HEK293 (cell line): ENCODE data around the gene LY6G5C.

Experiments
- KLF16 ChIP-seq: fragments of 450-650 bp; formaldehyde crosslinking; IDR thresholded peaks from 2 replicates; pipeline ENCODE4 v1.5.1; 2017; ENCODE audit warnings: missing biosample characterization, missing genetic modification characterization
- RBAK ChIP-seq: fragments of 450-650 bp; formaldehyde crosslinking; IDR thresholded peaks from 2 replicates; pipeline ENCODE4 v1.5.1; 2016; ENCODE audit warnings: missing biosample characterization, missing genetic modification characterization
- ZNF585B ChIP-seq: fragments of 450-650 bp; formaldehyde crosslinking; IDR thresholded peaks from 2 replicates; pipeline ENCODE4 v1.5.1; 2016; ENCODE audit warnings: missing biosample characterization, missing genetic modification characterization
- ZNF768 ChIP-seq: fragments of 450-650 bp; formaldehyde crosslinking; IDR thresholded peaks from 2 replicates; pipeline ENCODE4 v1.5.1; 2018; ENCODE audit warnings: missing biosample characterization, mild to moderate bottlenecking, missing genetic modification characterization
- TF ChIP-seq, protein P1 (sequence below): fragments of 450-650 bp; formaldehyde crosslinking; IDR thresholded peaks from 2 replicates; pipeline ENCODE4 v1.5.1; 2016; ENCODE audit warnings: missing biosample characterization, missing genetic modification characterization
- TF ChIP-seq, protein P2 (sequence below): fragments of 450-650 bp; formaldehyde crosslinking; IDR thresholded peaks from 2 replicates; pipeline ENCODE4 v1.5.1; 2016; ENCODE audit warnings: missing biosample characterization, missing genetic modification characterization
- TF ChIP-seq, protein P3 (sequence below): fragments of 450-650 bp; formaldehyde crosslinking; IDR thresholded peaks from 2 replicates; pipeline ENCODE4 v1.5.1; 2017; ENCODE audit warnings: missing biosample characterization, missing genetic modification characterization

DNA sequence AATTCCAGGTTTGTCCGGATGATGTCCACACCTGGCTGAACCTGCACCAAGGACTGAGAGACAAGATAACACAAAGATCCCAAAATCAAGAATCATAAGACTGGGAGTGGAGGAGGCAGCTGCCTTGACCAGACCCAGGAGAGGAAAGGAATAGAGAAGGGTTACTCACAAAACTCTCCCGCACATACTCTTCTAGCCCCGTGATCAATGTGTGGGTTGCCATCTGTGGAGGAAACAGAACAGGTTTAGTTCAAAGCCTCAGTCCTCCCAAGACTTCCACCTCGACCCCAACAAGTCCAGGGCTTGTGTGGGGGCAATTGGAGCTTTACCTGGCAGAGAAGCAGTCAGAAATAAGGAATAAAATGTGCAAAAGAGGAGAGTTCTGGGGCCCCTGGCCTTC, 39.5 kb downstream of the LY6G5C start:
- no peak for TF ChIP-seq ZNF585B (tag by site-specific recombination)
- no peak for TF ChIP-seq KLF16 (tag by site-specific recombination)
- TF ChIP-seq, protein P1, sequence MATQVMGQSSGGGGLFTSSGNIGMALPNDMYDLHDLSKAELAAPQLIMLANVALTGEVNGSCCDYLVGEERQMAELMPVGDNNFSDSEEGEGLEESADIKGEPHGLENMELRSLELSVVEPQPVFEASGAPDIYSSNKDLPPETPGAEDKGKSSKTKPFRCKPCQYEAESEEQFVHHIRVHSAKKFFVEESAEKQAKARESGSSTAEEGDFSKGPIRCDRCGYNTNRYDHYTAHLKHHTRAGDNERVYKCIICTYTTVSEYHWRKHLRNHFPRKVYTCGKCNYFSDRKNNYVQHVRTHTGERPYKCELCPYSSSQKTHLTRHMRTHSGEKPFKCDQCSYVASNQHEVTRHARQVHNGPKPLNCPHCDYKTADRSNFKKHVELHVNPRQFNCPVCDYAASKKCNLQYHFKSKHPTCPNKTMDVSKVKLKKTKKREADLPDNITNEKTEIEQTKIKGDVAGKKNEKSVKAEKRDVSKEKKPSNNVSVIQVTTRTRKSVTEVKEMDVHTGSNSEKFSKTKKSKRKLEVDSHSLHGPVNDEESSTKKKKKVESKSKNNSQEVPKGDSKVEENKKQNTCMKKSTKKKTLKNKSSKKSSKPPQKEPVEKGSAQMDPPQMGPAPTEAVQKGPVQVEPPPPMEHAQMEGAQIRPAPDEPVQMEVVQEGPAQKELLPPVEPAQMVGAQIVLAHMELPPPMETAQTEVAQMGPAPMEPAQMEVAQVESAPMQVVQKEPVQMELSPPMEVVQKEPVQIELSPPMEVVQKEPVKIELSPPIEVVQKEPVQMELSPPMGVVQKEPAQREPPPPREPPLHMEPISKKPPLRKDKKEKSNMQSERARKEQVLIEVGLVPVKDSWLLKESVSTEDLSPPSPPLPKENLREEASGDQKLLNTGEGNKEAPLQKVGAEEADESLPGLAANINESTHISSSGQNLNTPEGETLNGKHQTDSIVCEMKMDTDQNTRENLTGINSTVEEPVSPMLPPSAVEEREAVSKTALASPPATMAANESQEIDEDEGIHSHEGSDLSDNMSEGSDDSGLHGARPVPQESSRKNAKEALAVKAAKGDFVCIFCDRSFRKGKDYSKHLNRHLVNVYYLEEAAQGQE (tag by site-specific recombination) = no peak
- TF ChIP-seq ZNF768 = no peak
- TF ChIP-seq, protein P2, sequence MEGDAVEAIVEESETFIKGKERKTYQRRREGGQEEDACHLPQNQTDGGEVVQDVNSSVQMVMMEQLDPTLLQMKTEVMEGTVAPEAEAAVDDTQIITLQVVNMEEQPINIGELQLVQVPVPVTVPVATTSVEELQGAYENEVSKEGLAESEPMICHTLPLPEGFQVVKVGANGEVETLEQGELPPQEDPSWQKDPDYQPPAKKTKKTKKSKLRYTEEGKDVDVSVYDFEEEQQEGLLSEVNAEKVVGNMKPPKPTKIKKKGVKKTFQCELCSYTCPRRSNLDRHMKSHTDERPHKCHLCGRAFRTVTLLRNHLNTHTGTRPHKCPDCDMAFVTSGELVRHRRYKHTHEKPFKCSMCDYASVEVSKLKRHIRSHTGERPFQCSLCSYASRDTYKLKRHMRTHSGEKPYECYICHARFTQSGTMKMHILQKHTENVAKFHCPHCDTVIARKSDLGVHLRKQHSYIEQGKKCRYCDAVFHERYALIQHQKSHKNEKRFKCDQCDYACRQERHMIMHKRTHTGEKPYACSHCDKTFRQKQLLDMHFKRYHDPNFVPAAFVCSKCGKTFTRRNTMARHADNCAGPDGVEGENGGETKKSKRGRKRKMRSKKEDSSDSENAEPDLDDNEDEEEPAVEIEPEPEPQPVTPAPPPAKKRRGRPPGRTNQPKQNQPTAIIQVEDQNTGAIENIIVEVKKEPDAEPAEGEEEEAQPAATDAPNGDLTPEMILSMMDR = no peak
- no peak for TF ChIP-seq RBAK (tag by site-specific recombination)
- TF ChIP-seq, protein P3, sequence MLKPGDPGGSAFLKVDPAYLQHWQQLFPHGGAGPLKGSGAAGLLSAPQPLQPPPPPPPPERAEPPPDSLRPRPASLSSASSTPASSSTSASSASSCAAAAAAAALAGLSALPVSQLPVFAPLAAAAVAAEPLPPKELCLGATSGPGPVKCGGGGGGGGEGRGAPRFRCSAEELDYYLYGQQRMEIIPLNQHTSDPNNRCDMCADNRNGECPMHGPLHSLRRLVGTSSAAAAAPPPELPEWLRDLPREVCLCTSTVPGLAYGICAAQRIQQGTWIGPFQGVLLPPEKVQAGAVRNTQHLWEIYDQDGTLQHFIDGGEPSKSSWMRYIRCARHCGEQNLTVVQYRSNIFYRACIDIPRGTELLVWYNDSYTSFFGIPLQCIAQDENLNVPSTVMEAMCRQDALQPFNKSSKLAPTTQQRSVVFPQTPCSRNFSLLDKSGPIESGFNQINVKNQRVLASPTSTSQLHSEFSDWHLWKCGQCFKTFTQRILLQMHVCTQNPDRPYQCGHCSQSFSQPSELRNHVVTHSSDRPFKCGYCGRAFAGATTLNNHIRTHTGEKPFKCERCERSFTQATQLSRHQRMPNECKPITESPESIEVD (tag by site-specific recombination) = no peak
